IMR-90 (cell line): ENCODE measurements around the gene SOX21. TPM values are rescaled to one million over a fixed set of nuclear protein-coding genes. Genes with fewer than 3 reads are reported as not detected.

Experiments
- microRNA-seq, 2 experiments: library from miRNA; stranded (forward) in 1 of 2; unstranded in 1 of 2; fragments of 10-50 nt in 1 of 2; fragments of <30 nt in 1 of 2; gene quantifications in 1 of 2; microRNA quantifications in 1 of 2; one replicate each; pipeline versions ENCODE3 to v1.1.0; 2013 to 2020; ENCODE audit not compliant: insufficient read depth in 1 of 2, insufficient read length in 1 of 2, unreplicated experiment in 1 of 2
- polyA plus RNA-seq, 3 experiments: library from polyadenylated mRNA; depleted of rRNA; stranded (reverse); fragments of >200 nt; gene quantifications; 2 replicates each; pipeline ENCODE4 v1.2.3, GENCODE V29; 2012; ENCODE audit warnings: low replicate concordance in 1 of 3
- small RNA-seq, 5 experiments: library from RNA; depleted of rRNA; stranded (forward); fragments of <200 nt; gene quantifications; one replicate each; pipeline ENCODE3, GENCODE V24; 2012
- total RNA-seq: library from RNA; depleted of rRNA; stranded (reverse); fragments of >200 nt; gene quantifications from 2 replicates; pipeline ENCODE4 v1.2.3, GENCODE V29; 2012; rRNA removed

SOX21 gene
- total and polyA plus RNA-seq, 2 of the 4 experiments (the other 2 are of a cell fraction), result not detected

Small RNAs within 50 kb of the gene (microRNA-seq; reads per million reads assigned to microRNA genes)
- not detected for gene RN7SL585P (ENCODE audit: insufficient read depth, insufficient read length)

Small RNAs within 50 kb of the gene (small RNA-seq; reads per million reads assigned to genes)
- 0 reads per million in 5 experiments for gene RN7SL585P

Other genes starting within 250 kb of the SOX21 start
- gene DCT, start 232.9 kb downstream of the SOX21 start, total RNA-seq, result not detected in 2 replicates
- not detected in 2 replicates for gene DCT, start 232.9 kb downstream of the SOX21 start, polyA plus RNA-seq (2012; rRNA removed)
- 15.6 and 17.8 TPM in 2 replicates for gene TGDS, start 116.4 kb downstream of the SOX21 start, total RNA-seq
- gene TGDS, start 116.4 kb downstream of the SOX21 start, polyA plus RNA-seq (2012; rRNA removed), result 8.0 and 9.6 TPM in 2 replicates
- 10.8 and 14.2 TPM in 2 replicates for gene GPR180, start 110.7 kb downstream of the SOX21 start, total RNA-seq
- 2.4 and 2.8 TPM in 2 replicates for gene GPR180, start 110.7 kb downstream of the SOX21 start, polyA plus RNA-seq (2012; rRNA removed)